Subcutaneous adipose tissue (tissue), 4 donors: ENCODE measurements around the gene PRKAG2. TPM values are rescaled to one million over a fixed set of nuclear protein-coding genes. Genes with fewer than 3 reads are reported as not detected.

Experiments
- CTCF ChIP-seq: fragments of 450-650 bp; IDR thresholded peaks from one replicate; pipeline ENCODE4 v1.5.1; 2016; ENCODE audit warnings: low read depth, mild to moderate bottlenecking, control low read depth, antibody characterized with exemption, moderate library complexity
- total RNA-seq, 4 donors: library from RNA; depleted of rRNA; stranded (reverse); fragments of >200 nt; gene quantifications; one replicate each; pipeline ENCODE4 v1.1.0, GENCODE V29; 2016

PRKAG2 gene
- total RNA-seq, 4 donors from 2014 or later: 47.1 to 77.6 (median 67.6) TPM

GRCh38 chr7:151833691-151834090 lies 43.2 kb downstream of the PRKAG2 start:
- TF ChIP-seq CTCF: no peak

- no peak for TF ChIP-seq CTCF
These were observed 43.7 kb downstream of the PRKAG2 start for GRCh38 chr7:151833213-151833651.

- no peak for TF ChIP-seq CTCF
These were observed 44.3 kb downstream of the PRKAG2 start for GRCh38 chr7:151832656-151833055.

- TF ChIP-seq CTCF: no peak
These were observed 44.8 kb downstream of the PRKAG2 start for GRCh38 chr7:151832138-151832537.

GRCh38 chr7:151831606-151832005 lies 45.3 kb downstream of the PRKAG2 start:
- TF ChIP-seq CTCF: no peak

GRCh38 chr7:151830121-151830830 lies 46.6 kb downstream of the PRKAG2 start:
- no peak for TF ChIP-seq CTCF

- TF ChIP-seq CTCF: no peak
These were observed 47.2 kb downstream of the PRKAG2 start for GRCh38 chr7:151829707-151830106.
